HL-60 (cell line): ENCODE data around the gene ABO.

ENCODE experiments used
- GABPA ChIP-seq: IDR thresholded peaks from 2 replicates; pipeline ENCODE4 v1.6.1; 2012; ENCODE audit warnings: low read depth
- POLR2AphosphoS5 ChIP-seq: IDR thresholded peaks from 2 replicates; pipeline ENCODE4 v1.6.1; 2012; ENCODE audit warnings: low read depth
- SPI1 ChIP-seq: IDR thresholded peaks from 2 replicates; pipeline ENCODE4 v1.6.1; 2012; ENCODE audit warnings: low read depth, mild to moderate bottlenecking, borderline replicate concordance
- TF ChIP-seq, protein P1 (sequence below): IDR thresholded peaks from one replicate; pipeline ENCODE4 v1.5.1; 2011; ENCODE audit warnings: low read length, control low read depth, inconsistent platforms; ENCODE audit not compliant: insufficient read depth
- TF ChIP-seq, protein P2 (sequence below): IDR thresholded peaks from 2 replicates; pipeline ENCODE4 v1.6.1; 2012; ENCODE audit warnings: low read depth; ENCODE audit not compliant: insufficient replicate concordance

- TF ChIP-seq, protein P1, sequence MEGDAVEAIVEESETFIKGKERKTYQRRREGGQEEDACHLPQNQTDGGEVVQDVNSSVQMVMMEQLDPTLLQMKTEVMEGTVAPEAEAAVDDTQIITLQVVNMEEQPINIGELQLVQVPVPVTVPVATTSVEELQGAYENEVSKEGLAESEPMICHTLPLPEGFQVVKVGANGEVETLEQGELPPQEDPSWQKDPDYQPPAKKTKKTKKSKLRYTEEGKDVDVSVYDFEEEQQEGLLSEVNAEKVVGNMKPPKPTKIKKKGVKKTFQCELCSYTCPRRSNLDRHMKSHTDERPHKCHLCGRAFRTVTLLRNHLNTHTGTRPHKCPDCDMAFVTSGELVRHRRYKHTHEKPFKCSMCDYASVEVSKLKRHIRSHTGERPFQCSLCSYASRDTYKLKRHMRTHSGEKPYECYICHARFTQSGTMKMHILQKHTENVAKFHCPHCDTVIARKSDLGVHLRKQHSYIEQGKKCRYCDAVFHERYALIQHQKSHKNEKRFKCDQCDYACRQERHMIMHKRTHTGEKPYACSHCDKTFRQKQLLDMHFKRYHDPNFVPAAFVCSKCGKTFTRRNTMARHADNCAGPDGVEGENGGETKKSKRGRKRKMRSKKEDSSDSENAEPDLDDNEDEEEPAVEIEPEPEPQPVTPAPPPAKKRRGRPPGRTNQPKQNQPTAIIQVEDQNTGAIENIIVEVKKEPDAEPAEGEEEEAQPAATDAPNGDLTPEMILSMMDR, result no peak
- TF ChIP-seq, protein P2, sequence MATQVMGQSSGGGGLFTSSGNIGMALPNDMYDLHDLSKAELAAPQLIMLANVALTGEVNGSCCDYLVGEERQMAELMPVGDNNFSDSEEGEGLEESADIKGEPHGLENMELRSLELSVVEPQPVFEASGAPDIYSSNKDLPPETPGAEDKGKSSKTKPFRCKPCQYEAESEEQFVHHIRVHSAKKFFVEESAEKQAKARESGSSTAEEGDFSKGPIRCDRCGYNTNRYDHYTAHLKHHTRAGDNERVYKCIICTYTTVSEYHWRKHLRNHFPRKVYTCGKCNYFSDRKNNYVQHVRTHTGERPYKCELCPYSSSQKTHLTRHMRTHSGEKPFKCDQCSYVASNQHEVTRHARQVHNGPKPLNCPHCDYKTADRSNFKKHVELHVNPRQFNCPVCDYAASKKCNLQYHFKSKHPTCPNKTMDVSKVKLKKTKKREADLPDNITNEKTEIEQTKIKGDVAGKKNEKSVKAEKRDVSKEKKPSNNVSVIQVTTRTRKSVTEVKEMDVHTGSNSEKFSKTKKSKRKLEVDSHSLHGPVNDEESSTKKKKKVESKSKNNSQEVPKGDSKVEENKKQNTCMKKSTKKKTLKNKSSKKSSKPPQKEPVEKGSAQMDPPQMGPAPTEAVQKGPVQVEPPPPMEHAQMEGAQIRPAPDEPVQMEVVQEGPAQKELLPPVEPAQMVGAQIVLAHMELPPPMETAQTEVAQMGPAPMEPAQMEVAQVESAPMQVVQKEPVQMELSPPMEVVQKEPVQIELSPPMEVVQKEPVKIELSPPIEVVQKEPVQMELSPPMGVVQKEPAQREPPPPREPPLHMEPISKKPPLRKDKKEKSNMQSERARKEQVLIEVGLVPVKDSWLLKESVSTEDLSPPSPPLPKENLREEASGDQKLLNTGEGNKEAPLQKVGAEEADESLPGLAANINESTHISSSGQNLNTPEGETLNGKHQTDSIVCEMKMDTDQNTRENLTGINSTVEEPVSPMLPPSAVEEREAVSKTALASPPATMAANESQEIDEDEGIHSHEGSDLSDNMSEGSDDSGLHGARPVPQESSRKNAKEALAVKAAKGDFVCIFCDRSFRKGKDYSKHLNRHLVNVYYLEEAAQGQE, result no peak
- no peak for TF ChIP-seq POLR2AphosphoS5
- no peak for TF ChIP-seq GABPA
- no peak for TF ChIP-seq SPI1
These were observed 3.4 kb upstream of the ABO start for GRCh38 chr9:133278161-133279114.
